A549 treated with Mapracorat at 1 μM for 4 hours (cell line): Measurements from ENCODE around the gene ANKLE1. TPM values are rescaled to one million over a fixed set of nuclear protein-coding genes. Genes with fewer than 3 reads are reported as not detected.

Experiments used
- total RNA-seq: library from RNA; stranded (reverse); fragments of 200-300 nt; extraction: Qiagen RNA extraction; gene quantifications from 5 replicates; pipeline ENCODE4 v1.2.3, GENCODE V29; 2022

The ANKLE1 gene
- 0.22 to 0.56 TPM (median 0.35 TPM) in 5 replicates for total RNA-seq

DNA sequence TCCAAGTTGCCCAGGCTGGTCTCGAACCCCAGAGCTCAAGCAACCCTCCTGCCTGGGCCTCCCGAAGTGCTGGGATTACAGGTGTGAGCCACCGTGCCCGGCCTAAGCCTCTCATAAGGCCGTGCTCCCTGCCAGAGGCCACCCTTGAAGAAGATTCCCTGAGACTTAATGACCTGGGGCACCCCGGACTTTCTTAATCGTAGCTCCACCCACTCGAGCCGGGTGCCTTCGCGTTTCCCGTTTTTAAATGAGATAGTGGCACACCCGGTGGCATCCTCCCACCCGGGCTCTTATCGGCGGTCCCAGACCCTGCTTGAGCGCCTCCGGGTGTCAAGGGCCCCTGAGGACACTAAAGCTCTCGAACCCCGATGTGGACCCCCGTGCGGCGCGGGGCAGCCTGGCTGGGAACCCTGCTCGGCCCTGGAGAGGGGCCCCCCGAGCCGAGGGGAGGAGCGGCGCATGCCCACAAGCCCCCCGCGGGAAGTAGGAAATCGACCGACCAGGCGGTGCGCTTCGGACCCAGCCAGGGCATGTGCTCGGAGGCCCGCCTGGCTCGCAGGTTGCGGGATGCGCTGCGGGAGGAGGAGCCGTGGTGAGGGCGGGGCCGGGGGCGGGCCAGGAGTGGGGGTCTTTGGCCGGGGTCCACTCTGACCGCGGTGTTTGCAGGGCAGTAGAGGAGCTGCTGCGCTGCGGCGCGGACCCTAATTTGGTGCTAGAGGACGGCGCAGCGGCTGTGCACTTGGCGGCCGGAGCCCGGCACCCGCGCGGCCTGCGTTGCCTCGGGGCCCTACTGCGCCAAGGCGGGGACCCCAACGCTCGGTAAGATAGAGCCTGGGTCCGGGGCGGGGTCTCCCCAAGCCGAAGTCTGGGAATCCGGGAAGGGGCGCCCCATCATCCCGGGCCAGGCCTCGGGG, at the start of gene ANKLE1:
TSS of gene ANKLE1 (plus strand) at position 511 of the 914 bp plus-strand sequence. CDS start at position 531, 20 bp downstream.

GRCh38 chr19:17245535-17245984, 36.1 kb upstream of the ANKLE1 start, which contains the start of gene NR2F6:
TSS of gene NR2F6 (minus strand) at chr19:17245919. CDS start at chr19:17245220, 699 bp downstream.

GRCh38 chr19:17264641-17264979, 17.1 kb upstream of the ANKLE1 start, which contains the start of gene USHBP1:
TSS of gene USHBP1 (minus strand) at chr19:17264745. CDS start at chr19:17264299, 446 bp downstream.

DNA sequence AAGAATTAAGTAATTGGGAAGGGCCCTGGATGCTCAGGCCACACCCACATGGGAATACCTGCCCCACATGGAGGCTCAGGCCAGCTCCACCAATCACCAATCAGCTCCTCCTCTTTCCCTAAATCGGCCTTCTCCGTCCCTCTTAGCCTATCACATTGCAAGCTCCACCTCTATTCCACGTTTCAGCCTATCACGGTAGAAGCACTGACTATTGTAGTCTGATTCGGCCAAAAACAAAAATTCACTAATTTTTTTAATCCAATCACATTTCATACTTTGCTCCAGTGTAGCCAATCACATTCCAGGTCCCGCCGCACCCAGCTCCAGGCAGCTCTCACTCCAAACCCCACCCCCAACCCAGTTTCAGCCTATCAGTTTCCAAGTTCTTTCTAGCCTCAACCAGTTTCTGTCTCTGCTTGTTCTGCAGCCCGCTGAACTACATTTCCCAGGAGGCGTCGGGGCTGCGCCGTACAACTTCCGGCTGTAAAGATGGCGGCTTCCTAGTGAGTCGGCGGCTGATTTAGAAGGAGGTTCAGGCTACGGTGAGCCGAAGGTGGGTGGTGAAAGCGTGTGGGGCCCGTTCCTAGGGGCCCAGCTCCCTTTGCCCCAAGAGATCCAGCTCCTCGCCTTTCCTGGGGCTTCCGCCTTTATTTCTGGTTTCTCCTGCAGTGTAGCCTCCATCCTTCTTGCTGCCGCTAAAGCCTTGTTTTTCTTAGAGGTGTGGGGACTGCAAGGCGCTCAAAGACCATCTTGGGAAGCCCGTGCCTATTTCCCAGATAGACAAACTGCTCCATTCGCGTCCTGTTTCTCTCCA, 14.5 kb upstream of the ANKLE1 start, which contains the start of gene BABAM1:
TSS of gene BABAM1 (plus strand) at position 469 of the 814 bp plus-strand sequence. CDS start 1,364 bp downstream, outside the sequence.

DNA sequence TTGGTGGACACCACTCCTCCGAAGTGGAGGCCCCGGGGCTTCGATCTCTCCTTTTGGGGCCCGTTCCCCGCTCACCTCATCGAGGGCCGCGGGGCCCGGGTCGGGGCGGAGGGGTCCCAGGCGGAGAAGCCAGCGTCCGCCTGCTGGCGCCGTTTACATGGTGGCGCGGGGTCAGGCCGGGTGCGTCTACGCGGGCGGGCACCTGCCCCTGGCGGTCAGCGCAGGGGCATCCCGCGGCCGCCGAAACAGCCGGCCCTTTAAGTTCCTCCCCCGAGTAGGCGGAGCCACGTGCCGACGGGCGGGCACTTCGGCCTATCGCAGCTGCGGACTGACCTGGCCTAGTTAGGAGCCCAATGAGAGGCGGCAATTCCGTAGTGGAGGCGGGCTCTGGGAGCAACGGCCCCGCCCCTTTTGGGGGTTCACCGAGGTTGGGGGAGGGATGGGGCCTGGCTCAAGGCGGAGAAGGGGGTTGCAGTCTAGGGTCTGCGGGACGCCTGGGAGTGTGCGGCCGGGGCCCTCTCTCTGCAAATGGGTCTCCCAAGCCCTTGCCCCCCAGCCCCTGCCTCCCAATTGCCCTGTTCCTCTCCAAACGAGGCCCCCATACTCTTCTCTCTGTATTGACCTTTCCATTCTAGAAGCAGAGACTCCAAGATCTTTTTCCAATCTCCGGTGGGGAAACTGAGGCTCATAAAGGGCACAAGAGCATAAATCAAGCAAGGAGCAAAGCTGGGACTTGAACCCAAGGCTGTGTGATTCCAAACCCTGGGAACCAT, 21.7 kb downstream of the ANKLE1 start, which contains the start of gene ABHD8:
TSS of gene ABHD8 (minus strand) at position 259 of the 773 bp plus-strand sequence. CDS start 1,809 bp downstream, outside the sequence.

DNA sequence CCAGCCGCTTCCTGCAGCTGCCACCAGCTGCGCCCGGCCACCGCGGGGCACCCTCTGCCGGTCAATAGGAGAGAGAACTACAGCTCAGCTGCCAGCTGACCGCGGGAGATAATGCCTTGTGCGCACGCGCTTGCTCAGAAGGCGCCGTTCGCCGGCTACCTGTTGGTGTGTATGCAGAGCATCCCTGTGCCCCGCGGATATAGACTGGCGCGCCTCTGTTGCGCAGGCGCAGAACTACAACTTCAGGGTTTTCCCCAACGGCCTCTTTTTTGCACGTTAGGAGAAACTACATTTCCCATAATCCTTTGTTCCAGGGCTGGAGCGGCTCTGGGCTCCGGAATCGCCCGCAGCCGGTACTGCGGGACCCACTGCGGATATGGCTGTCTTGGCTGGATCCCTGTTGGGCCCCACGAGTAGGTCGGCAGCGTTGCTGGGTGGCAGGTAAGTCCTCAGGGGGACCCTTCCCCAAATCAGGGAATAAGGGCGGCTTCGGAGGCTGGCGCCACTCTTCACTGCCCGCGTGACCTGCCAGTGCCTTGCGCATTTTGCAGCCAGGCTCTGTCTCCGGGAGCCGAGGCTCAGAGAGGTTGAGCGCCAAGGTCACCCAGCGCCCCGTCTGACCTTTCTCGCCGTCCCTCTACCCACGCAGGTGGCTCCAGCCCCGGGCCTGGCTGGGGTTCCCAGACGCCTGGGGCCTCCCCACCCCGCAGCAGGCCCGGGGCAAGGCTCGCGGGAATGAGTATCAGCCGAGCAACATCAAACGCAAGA, 24.0 kb downstream of the ANKLE1 start, which contains the start of gene MRPL34:
TSS of gene MRPL34 (plus strand) at position 356 of the 768 bp plus-strand sequence. CDS start at position 377, 21 bp downstream.

DNA sequence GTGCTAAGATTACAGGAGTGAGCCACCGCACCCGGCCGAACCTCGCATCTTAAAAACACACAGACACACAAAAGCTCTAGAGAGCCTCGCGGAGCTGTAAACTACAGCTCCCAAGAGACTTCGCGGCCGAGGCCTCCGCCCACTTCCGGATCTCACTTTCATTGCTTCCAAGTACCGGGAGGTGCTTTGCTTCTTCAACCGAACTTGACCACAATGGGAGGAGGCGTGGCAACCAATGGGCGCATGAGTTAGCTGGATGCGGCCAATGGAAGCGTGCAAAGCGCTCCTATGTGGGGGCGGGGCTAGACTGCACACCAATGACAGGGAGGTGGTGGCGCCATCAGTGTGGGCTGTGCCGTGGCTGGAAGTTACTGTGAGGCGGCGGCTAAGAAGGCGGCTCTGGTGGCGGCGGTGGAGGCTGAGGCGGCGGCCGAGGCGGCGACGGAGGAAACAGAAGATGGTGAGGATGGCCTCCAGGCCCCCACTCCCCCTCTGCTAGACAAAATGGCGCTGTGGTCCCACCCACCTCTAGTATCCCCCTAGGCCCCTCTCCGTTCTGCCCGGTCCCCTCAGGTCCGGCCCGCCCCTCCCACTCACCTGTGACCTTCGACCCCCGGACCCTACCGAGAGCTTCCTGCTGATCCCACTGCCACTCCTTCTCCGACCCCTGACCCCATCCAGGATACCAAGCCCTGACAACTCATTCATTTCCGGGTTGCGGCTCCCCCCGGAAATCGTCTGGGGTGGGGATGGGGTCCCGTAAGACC, 27.7 kb downstream of the ANKLE1 start, which contains the start of gene DDA1:
TSS of gene DDA1 (plus strand) at position 366 of the 767 bp plus-strand sequence. CDS start at position 458, 92 bp downstream.

GRCh38 chr19:17334414-17335409, 53.0 kb downstream of the ANKLE1 start, which contains the start of gene ANO8:
TSS of gene ANO8 (minus strand) at chr19:17334855. CDS start at chr19:17334670, 185 bp downstream.

Other genes with a start within 250 kb of the ANKLE1 start
- 11.5 to 15.8 TPM (median 14.3 TPM) in 5 replicates for gene HAUS8, start 206.4 kb upstream of the ANKLE1 start, total RNA-seq
- 23.9 to 33.5 TPM (median 33.1 TPM) in 5 replicates for gene MYO9B, start 206.1 kb upstream of the ANKLE1 start, total RNA-seq
- 13.8 to 16.3 TPM (median 14.9 TPM) in 5 replicates for gene USE1, start 66.5 kb upstream of the ANKLE1 start, total RNA-seq
- 10.3 to 12.6 TPM (median 12.1 TPM) in 5 replicates for gene OCEL1, start 55.7 kb upstream of the ANKLE1 start, total RNA-seq
- gene NR2F6, start 36.0 kb upstream of the ANKLE1 start, total RNA-seq: 27.2 to 64.7 TPM (median 62.9 TPM) in 5 replicates
- gene USHBP1, start 17.2 kb upstream of the ANKLE1 start, total RNA-seq: not detected in 5 replicates
- 59.1 to 64.3 TPM (median 61.0 TPM) in 5 replicates for gene BABAM1, start 14.5 kb upstream of the ANKLE1 start, total RNA-seq
- 1.9 to 3.5 TPM (median 2.8 TPM) in 5 replicates for gene ABHD8, start 21.5 kb downstream of the ANKLE1 start, total RNA-seq
- 56.1 to 87.4 TPM (median 83.9 TPM) in 5 replicates for gene MRPL34, start 24.0 kb downstream of the ANKLE1 start, total RNA-seq
- 49.5 to 59.2 TPM (median 55.7 TPM) in 5 replicates for gene DDA1, start 27.7 kb downstream of the ANKLE1 start, total RNA-seq
- 1.9 to 4.1 TPM (median 3.4 TPM) in 5 replicates for gene ANO8, start 53.0 kb downstream of the ANKLE1 start, total RNA-seq
- gene GTPBP3, start 55.7 kb downstream of the ANKLE1 start, total RNA-seq: 14.4 to 22.1 TPM (median 20.2 TPM) in 5 replicates
- not detected in 5 replicates for gene PLVAP, start 95.4 kb downstream of the ANKLE1 start, total RNA-seq
- gene CCDC194, start 112.3 kb downstream of the ANKLE1 start, total RNA-seq: not detected in 5 replicates
- gene BST2, start 123.7 kb downstream of the ANKLE1 start, total RNA-seq: 0.13 to 0.24 TPM in 2 of 5 replicates, not detected in the others
- 27.7 to 42.0 TPM (median 41.3 TPM) in 5 replicates for gene MVB12A, start 138.1 kb downstream of the ANKLE1 start, total RNA-seq
- 0.32 to 0.85 TPM (median 0.83 TPM) in 5 replicates for gene TMEM221, start 166.8 kb downstream of the ANKLE1 start, total RNA-seq
- not detected in 5 replicates for gene NXNL1, start 179.0 kb downstream of the ANKLE1 start, total RNA-seq
- gene SLC27A1, start 188.6 kb downstream of the ANKLE1 start, total RNA-seq: 2.5 to 3.0 TPM (median 2.5 TPM) in 5 replicates
- 46.6 to 76.0 TPM (median 72.5 TPM) in 5 replicates for gene PGLS, start 229.7 kb downstream of the ANKLE1 start, total RNA-seq